DOHH2 (cell line): ENCODE results near the gene PTPN2.

Source experiments
- CTCF ChIP-seq: fragments of 200-600 bp; sonication (generic); IDR thresholded peaks from one replicate; pipeline ENCODE4 v1.5.1; 2014; ENCODE audit warnings: antibody characterized with exemption, mild to moderate bottlenecking, low read depth, low read length; ENCODE audit not compliant: poor library complexity, severe bottlenecking
- EZH2phosphoT487 ChIP-seq: fragments of 200-600 bp; sonication (generic); IDR thresholded peaks from 2 replicates; pipeline ENCODE4 v1.6.1; 2017; ENCODE audit warnings: borderline replicate concordance, mild to moderate bottlenecking, antibody characterized with exemption, low read length, moderate library complexity, mixed read lengths

DNA sequence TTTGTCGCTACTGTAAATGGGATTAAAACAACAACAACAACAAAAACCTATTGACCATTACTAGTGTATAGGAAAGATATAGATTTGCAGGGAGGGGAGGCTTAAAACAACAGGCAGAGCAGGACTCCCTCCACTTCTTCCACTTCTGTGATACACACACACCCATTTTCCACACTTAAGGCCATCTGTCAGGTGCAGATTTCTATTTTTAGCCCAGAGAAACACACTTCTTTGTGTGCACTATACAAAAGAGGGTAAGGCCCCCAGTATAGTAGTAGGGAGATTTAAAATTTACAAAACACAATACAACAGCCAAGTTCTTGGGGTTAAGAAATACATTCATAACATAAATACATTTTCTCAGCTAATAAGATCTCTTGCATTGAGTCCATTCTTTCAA is 22.4 kb downstream of the PTPN2 start:
- TF ChIP-seq CTCF, result no peak
- TF ChIP-seq EZH2phosphoT487, result no peak
